ENCODE results near the gene KIAA1755.

DNA sequence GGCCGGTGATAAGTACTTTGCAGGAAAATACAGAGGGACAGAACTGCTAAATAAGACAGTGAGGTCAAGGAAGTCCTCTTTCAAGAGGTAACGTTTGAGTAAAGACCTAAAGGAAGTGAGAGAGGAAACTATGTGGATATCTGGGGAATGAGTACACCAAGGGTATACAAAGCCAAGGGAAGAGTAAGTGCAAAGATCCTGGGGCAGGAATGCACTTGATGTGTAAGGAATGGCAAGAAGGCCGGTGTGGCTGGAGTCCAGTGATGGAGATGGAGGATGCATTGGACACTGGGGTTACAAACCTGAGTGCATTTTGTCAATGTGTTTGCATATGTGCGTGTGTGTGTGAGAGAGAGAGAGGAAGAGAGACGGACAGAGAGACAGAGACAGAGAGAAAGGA lies 63.3 kb downstream of the KIAA1755 start:
- TF ChIP-seq, protein P1, sequence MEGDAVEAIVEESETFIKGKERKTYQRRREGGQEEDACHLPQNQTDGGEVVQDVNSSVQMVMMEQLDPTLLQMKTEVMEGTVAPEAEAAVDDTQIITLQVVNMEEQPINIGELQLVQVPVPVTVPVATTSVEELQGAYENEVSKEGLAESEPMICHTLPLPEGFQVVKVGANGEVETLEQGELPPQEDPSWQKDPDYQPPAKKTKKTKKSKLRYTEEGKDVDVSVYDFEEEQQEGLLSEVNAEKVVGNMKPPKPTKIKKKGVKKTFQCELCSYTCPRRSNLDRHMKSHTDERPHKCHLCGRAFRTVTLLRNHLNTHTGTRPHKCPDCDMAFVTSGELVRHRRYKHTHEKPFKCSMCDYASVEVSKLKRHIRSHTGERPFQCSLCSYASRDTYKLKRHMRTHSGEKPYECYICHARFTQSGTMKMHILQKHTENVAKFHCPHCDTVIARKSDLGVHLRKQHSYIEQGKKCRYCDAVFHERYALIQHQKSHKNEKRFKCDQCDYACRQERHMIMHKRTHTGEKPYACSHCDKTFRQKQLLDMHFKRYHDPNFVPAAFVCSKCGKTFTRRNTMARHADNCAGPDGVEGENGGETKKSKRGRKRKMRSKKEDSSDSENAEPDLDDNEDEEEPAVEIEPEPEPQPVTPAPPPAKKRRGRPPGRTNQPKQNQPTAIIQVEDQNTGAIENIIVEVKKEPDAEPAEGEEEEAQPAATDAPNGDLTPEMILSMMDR (conservative IDR thresholded peaks at IDR 0.05; ENCODE audit: low read depth, low read length): no peak
- TF ChIP-seq RAD21 (IDR thresholded peaks at IDR 0.05; ENCODE audit: low read length) (no peak), POLR2A (IDR thresholded peaks at IDR 0.05; ENCODE audit: low read depth, low read length) (no peak), MAFK (IDR thresholded peaks at IDR 0.05; ENCODE audit: low read depth, low read length) (no peak), RFX5 (IDR thresholded peaks at IDR 0.05; ENCODE audit: low read depth, low read length) (no peak)
- TF ChIP-seq, protein P2, sequence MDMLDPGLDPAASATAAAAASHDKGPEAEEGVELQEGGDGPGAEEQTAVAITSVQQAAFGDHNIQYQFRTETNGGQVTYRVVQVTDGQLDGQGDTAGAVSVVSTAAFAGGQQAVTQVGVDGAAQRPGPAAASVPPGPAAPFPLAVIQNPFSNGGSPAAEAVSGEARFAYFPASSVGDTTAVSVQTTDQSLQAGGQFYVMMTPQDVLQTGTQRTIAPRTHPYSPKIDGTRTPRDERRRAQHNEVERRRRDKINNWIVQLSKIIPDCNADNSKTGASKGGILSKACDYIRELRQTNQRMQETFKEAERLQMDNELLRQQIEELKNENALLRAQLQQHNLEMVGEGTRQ (IDR thresholded peaks at IDR 0.05; ENCODE audit: low read depth, low read length): no peak

All from IMR-90 (cell line).